GM12878 (cell line): Measurements from ENCODE around the gene PLPPR2. TPM values are rescaled to one million over a fixed set of nuclear protein-coding genes. Genes with fewer than 3 reads are reported as not detected.

Experiments
- ASH2L ChIP-seq: fragments of 300-600, 200-600 bp; sonication (generic); IDR thresholded peaks from 2 replicates; pipeline ENCODE4 v1.6.1; 2017; ENCODE audit warnings: low read depth, mild to moderate bottlenecking, borderline replicate concordance
- FOXM1 ChIP-seq: IDR thresholded peaks from 2 replicates; pipeline ENCODE4 v1.6.1; 2012; ENCODE audit warnings: low read depth, mild to moderate bottlenecking, inconsistent platforms, low read length, moderate library complexity
- HCFC1 ChIP-seq: fragments of 150-350 bp; IDR thresholded peaks from 2 replicates; pipeline ENCODE4 v1.6.1; 2014; ENCODE audit warnings: low read length
- IKZF1 ChIP-seq: fragments of 450-650 bp; conservative IDR thresholded peaks from 2 replicates; pipeline ENCODE4 v1.6.1; 2017; ENCODE audit warnings: antibody characterized with exemption, mild to moderate bottlenecking
- IRF4 ChIP-seq: IDR thresholded peaks from 2 replicates; pipeline ENCODE4 v1.6.1; 2011; ENCODE audit warnings: low read depth, low read length
- MLLT1 ChIP-seq: fragments of 450-650 bp; IDR thresholded peaks from 2 replicates; pipeline ENCODE4 v1.6.1; 2016; ENCODE audit warnings: mild to moderate bottlenecking
- MTA2 ChIP-seq: fragments of 450-650 bp; IDR thresholded peaks from 2 replicates; pipeline ENCODE4 v1.6.1; 2016; ENCODE audit warnings: low read depth, mild to moderate bottlenecking, moderate library complexity
- NR2C1 ChIP-seq: fragments of 450-650 bp; IDR thresholded peaks from 2 replicates; pipeline ENCODE4 v1.6.1; 2017; ENCODE audit warnings: antibody characterized with exemption, mild to moderate bottlenecking, moderate library complexity
- NR2F1 ChIP-seq: fragments of 450-650 bp; conservative IDR thresholded peaks from 2 replicates; pipeline ENCODE4 v1.6.1; 2017; ENCODE audit warnings: mild to moderate bottlenecking
- PAX5 ChIP-seq: IDR thresholded peaks from 2 replicates; pipeline ENCODE4 v1.6.1; 2011; ENCODE audit warnings: low read depth, low read length, borderline replicate concordance
- POLR2AphosphoS5 ChIP-seq: IDR thresholded peaks from 2 replicates; pipeline ENCODE4 v1.6.1; 2011; ENCODE audit warnings: mild to moderate bottlenecking, low read length, inconsistent platforms
- RELA ChIP-seq: fragments of 450-650 bp; IDR thresholded peaks from 2 replicates; pipeline ENCODE4 v1.8.0; 2014; ENCODE audit warnings: borderline replicate concordance; ENCODE audit not compliant: partially characterized antibody
- RUNX3 ChIP-seq: IDR thresholded peaks from 2 replicates; pipeline ENCODE4 v1.6.1; 2012; ENCODE audit warnings: low read length, inconsistent platforms
- SMAD1 ChIP-seq: fragments of 450-650 bp; IDR thresholded peaks from 2 replicates; pipeline ENCODE4 v1.6.1; 2018; ENCODE audit warnings: mild to moderate bottlenecking, low read depth; ENCODE audit not compliant: partially characterized antibody
- STAT1 ChIP-seq: fragments of 450-650 bp; conservative IDR thresholded peaks from 2 replicates; pipeline ENCODE4 v1.6.1; 2014; ENCODE audit warnings: antibody characterized with exemption, mild to moderate bottlenecking
- TBL1XR1 ChIP-seq: IDR thresholded peaks from 2 replicates; pipeline ENCODE4 v1.6.1; 2012; ENCODE audit warnings: low read depth, low read length, improper control_type of control experiment
- ZSCAN29 ChIP-seq: fragments of 450-650 bp; IDR thresholded peaks from 2 replicates; pipeline ENCODE4 v1.6.1; 2017; ENCODE audit warnings: mild to moderate bottlenecking, moderate library complexity
- polyA plus RNA-seq, 11 experiments: library from polyadenylated mRNA; depleted of rRNA in 4 of 11; unstranded in 6 of 11; stranded (reverse) in 5 of 11; fragments of >200 nt; fragmentation: Nextera tagmentation in 4 of 11; fragmentation: Illumina TruSeq in 1 of 11; extraction: Ambion mirVana in 4 of 11; extraction: Trizol in 1 of 11; gene quantifications; 1 replicate in 1 of 11; 2 replicates in 10 of 11; pipeline versions ENCODE4 v1.2.1 to v1.2.3, GENCODE V29; 2011 to 2016; ENCODE audit warnings: inconsistent platforms in 2 of 11, missing spikeins in 2 of 11, low read depth in 1 of 11
- total RNA-seq, 4 experiments: library from RNA; depleted of rRNA in 3 of 4; stranded (reverse); fragments of >200 nt in 3 of 4; fragmentation: Illumina TruSeq in 1 of 4; extraction: Trizol in 1 of 4; gene quantifications; 2 replicates each; pipeline versions ENCODE4 v1.2.1 to v1.2.3, GENCODE V29; 2013 to 2021
- TF ChIP-seq, protein P1 (sequence below): fragments of 450-650 bp; formaldehyde crosslinking; IDR thresholded peaks from 2 replicates; pipeline ENCODE4 v1.5.0; 2022; ENCODE audit warnings: mild to moderate bottlenecking, missing genetic modification characterization
- TF ChIP-seq, protein P2 (sequence below): fragments of 450-650 bp; IDR thresholded peaks from 2 replicates; pipeline ENCODE4 v1.6.1; 2017; ENCODE audit warnings: antibody characterized with exemption, mild to moderate bottlenecking, moderate library complexity
- TF ChIP-seq, protein P3 (sequence below): fragments of 450-650 bp; IDR thresholded peaks from 2 replicates; pipeline ENCODE4 v1.6.1; 2017; ENCODE audit warnings: low read depth, mild to moderate bottlenecking, moderate library complexity
- TF ChIP-seq, protein P4 (sequence below): IDR thresholded peaks from 2 replicates; pipeline ENCODE4 v1.6.1; 2012; ENCODE audit warnings: low read length, inconsistent platforms

The PLPPR2 gene
- total and polyA plus RNA-seq, 10 of the 15 experiments (the other 5 are each of a cell fraction or from before 2014, with no cell fraction given): 0.09 to 2.8 (median 0.70) TPM

GRCh38 chr19:11324079-11324661 lies 31.1 kb upstream of the PLPPR2 start (continued):
- no peak for TF ChIP-seq IRF4
- no peak for TF ChIP-seq SMAD1
- 0 out of 2 replicates have a peak, but pooled peaks have one; percentile 31 for TF ChIP-seq POLR2AphosphoS5
- TF ChIP-seq MLLT1: no peak
- TF ChIP-seq RELA: no peak
- no peak for TF ChIP-seq FOXM1
- no peak for TF ChIP-seq ASH2L
- TF ChIP-seq, protein P1, sequence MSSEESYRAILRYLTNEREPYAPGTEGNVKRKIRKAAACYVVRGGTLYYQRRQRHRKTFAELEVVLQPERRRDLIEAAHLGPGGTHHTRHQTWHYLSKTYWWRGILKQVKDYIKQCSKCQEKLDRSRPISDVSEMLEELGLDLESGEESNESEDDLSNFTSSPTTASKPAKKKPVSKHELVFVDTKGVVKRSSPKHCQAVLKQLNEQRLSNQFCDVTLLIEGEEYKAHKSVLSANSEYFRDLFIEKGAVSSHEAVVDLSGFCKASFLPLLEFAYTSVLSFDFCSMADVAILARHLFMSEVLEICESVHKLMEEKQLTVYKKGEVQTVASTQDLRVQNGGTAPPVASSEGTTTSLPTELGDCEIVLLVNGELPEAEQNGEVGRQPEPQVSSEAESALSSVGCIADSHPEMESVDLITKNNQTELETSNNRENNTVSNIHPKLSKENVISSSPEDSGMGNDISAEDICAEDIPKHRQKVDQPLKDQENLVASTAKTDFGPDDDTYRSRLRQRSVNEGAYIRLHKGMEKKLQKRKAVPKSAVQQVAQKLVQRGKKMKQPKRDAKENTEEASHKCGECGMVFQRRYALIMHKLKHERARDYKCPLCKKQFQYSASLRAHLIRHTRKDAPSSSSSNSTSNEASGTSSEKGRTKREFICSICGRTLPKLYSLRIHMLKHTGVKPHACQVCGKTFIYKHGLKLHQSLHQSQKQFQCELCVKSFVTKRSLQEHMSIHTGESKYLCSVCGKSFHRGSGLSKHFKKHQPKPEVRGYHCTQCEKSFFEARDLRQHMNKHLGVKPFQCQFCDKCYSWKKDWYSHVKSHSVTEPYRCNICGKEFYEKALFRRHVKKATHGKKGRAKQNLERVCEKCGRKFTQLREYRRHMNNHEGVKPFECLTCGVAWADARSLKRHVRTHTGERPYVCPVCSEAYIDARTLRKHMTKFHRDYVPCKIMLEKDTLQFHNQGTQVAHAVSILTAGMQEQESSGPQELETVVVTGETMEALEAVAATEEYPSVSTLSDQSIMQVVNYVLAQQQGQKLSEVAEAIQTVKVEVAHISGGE (CRISPR knock-in tag): no peak
- TF ChIP-seq PAX5: peak; percentile 13; the same call in 1 of the 2 replicates
- peak; percentile 36 for TF ChIP-seq IKZF1
- no peak for TF ChIP-seq HCFC1
- TF ChIP-seq STAT1: no peak
- no peak for TF ChIP-seq NR2F1
- TF ChIP-seq TBL1XR1: 0 out of 2 replicates have a peak, but pooled peaks have one; percentile 43
- no peak for TF ChIP-seq NR2C1
- TF ChIP-seq RUNX3: peak; percentile 90
- TF ChIP-seq, protein P2, sequence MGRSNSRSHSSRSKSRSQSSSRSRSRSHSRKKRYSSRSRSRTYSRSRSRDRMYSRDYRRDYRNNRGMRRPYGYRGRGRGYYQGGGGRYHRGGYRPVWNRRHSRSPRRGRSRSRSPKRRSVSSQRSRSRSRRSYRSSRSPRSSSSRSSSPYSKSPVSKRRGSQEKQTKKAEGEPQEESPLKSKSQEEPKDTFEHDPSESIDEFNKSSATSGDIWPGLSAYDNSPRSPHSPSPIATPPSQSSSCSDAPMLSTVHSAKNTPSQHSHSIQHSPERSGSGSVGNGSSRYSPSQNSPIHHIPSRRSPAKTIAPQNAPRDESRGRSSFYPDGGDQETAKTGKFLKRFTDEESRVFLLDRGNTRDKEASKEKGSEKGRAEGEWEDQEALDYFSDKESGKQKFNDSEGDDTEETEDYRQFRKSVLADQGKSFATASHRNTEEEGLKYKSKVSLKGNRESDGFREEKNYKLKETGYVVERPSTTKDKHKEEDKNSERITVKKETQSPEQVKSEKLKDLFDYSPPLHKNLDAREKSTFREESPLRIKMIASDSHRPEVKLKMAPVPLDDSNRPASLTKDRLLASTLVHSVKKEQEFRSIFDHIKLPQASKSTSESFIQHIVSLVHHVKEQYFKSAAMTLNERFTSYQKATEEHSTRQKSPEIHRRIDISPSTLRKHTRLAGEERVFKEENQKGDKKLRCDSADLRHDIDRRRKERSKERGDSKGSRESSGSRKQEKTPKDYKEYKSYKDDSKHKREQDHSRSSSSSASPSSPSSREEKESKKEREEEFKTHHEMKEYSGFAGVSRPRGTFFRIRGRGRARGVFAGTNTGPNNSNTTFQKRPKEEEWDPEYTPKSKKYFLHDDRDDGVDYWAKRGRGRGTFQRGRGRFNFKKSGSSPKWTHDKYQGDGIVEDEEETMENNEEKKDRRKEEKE: no peak
- TF ChIP-seq ZSCAN29: no peak
- peak; percentile 53; the same call in 1 of the 2 replicates for TF ChIP-seq MTA2
- TF ChIP-seq, protein P3, sequence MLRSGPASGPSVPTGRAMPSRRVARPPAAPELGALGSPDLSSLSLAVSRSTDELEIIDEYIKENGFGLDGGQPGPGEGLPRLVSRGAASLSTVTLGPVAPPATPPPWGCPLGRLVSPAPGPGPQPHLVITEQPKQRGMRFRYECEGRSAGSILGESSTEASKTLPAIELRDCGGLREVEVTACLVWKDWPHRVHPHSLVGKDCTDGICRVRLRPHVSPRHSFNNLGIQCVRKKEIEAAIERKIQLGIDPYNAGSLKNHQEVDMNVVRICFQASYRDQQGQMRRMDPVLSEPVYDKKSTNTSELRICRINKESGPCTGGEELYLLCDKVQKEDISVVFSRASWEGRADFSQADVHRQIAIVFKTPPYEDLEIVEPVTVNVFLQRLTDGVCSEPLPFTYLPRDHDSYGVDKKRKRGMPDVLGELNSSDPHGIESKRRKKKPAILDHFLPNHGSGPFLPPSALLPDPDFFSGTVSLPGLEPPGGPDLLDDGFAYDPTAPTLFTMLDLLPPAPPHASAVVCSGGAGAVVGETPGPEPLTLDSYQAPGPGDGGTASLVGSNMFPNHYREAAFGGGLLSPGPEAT: no peak
- TF ChIP-seq, protein P4, sequence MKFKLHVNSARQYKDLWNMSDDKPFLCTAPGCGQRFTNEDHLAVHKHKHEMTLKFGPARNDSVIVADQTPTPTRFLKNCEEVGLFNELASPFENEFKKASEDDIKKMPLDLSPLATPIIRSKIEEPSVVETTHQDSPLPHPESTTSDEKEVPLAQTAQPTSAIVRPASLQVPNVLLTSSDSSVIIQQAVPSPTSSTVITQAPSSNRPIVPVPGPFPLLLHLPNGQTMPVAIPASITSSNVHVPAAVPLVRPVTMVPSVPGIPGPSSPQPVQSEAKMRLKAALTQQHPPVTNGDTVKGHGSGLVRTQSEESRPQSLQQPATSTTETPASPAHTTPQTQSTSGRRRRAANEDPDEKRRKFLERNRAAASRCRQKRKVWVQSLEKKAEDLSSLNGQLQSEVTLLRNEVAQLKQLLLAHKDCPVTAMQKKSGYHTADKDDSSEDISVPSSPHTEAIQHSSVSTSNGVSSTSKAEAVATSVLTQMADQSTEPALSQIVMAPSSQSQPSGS: no peak
